HepG2 (cell line): ENCODE results near the gene MYO18B. TPM values are rescaled to one million over a fixed set of nuclear protein-coding genes. Genes with fewer than 3 reads are reported as not detected.

ENCODE experiments used
- ATAC-seq: fragments of 200-7000 bp; cut with Tn5 transposase; 3 replicates; pipeline ENCODE4 v1.9.1; 2020; ENCODE audit warnings: mild to moderate bottlenecking, moderate library complexity
- BruUV-seq: library from RNA; stranded (reverse); fragments of 400-500 nt; replicated peaks from 2 replicates; lab custom pipeline; 2021; lab: Mats Ljungman, UMichigan
- CTCF ChIA-PET: fragments of 300-600 bp; formaldehyde crosslinking; extraction: SDS; loops from one replicate; lab custom pipeline; 2021; ENCODE audit warnings: low total read pairs, inconsistent platforms, low intra/inter-chr PET ratio; lab: Yijun Ruan, JAX
- POLR2A ChIA-PET: fragments of 350-600 bp; sonication (Branson Sonifier 250); formaldehyde crosslinking; loops from one replicate; lab custom pipeline; 2020; ENCODE audit warnings: antibody characterized with exemption, inconsistent platforms; lab: Yijun Ruan, JAX
- DNase-seq: peaks from one replicate; pipeline ENCODE4 v3.0.0-alpha.2; 2015; ENCODE audit warnings: low spot score
- FAIRE-seq: peaks from 3 replicates; lab custom pipeline; 2011; peaks lifted over from hg19 to GRCh38; lab: Jason Lieb, UNC
- H2AFZ ChIP-seq: one replicate; pipeline ENCODE4 v1.6.1; 2011; ENCODE audit warnings: low read length, inconsistent platforms
- H3K27ac ChIP-seq: fragments of 300-600 bp; 3 replicates; pipeline ENCODE4 v1.8.0; 2011; ENCODE audit warnings: mixed run types, mild to moderate bottlenecking, mixed read lengths, low read length, inconsistent platforms; ENCODE audit not compliant: insufficient read depth; ENCODE audit errors: extremely low read length
- H3K27me3 ChIP-seq, 2 experiments: fragments of 200-600 bp in 1 of 2; 2 replicates in 1 of 2; 3 replicates in 1 of 2; pipeline versions ENCODE4 v1.6.0 to v1.8.0; 2011; ENCODE audit warnings: low read length in 2 of 2, mild to moderate bottlenecking in 2 of 2, moderate library complexity in 2 of 2, inconsistent platforms in 1 of 2; ENCODE audit not compliant: insufficient read depth in 2 of 2, control insufficient read depth in 1 of 2
- H3K36me3 ChIP-seq, 2 experiments: fragments of 200-600 bp in 1 of 2; replicated peaks in 1 of 2; 2 replicates in 1 of 2; 3 replicates in 1 of 2; pipeline versions ENCODE4 v1.5.1 to v1.8.0; 2011; ENCODE audit warnings: low read length in 2 of 2, inconsistent platforms in 1 of 2; ENCODE audit not compliant: insufficient read depth in 2 of 2, control insufficient read depth in 1 of 2
- H3K4me1 ChIP-seq: 2 replicates; pipeline ENCODE4 v1.5.1; 2012; ENCODE audit warnings: low read length, inconsistent platforms; ENCODE audit not compliant: insufficient read depth
- H3K4me2 ChIP-seq: 2 replicates; pipeline ENCODE4 v1.6.0; 2011; ENCODE audit warnings: low read depth, low read length, inconsistent platforms
- H3K4me3 ChIP-seq, 3 experiments: fragments of 200-600 bp in 1 of 3; sonication (generic), shearing (Covaris generic) in 1 of 3; replicated peaks in 1 of 3; 2 replicates each; pipeline ENCODE4 v1.5.1; 2011 to 2016; ENCODE audit warnings: low read length in 3 of 3, inconsistent platforms in 2 of 3, low read depth in 2 of 3, mild to moderate bottlenecking in 2 of 3, control low read depth in 1 of 3, mixed read lengths in 1 of 3; ENCODE audit not compliant: insufficient read depth in 1 of 3
- H3K79me2 ChIP-seq: one replicate; pipeline ENCODE4 v1.6.1; 2011; ENCODE audit warnings: low read length, inconsistent platforms; ENCODE audit not compliant: insufficient read depth
- H3K9ac ChIP-seq: 2 replicates; pipeline ENCODE4 v1.6.0; 2011; ENCODE audit warnings: mild to moderate bottlenecking, low read depth, low read length, inconsistent platforms; ENCODE audit not compliant: insufficient read depth
- H3K9me3 ChIP-seq: 2 replicates; pipeline ENCODE4 v1.5.1; 2012; ENCODE audit warnings: mild to moderate bottlenecking, low read length
- H4K20me1 ChIP-seq: 2 replicates; pipeline ENCODE4 v1.6.0; 2011; ENCODE audit warnings: inconsistent platforms, mild to moderate bottlenecking, low read length, moderate library complexity; ENCODE audit not compliant: insufficient read depth
- EHMT2 ChIP-seq: fragments of 200-600 bp; sonication (generic); IDR thresholded peaks from 2 replicates; pipeline ENCODE4 v1.7.0; 2017; ENCODE audit warnings: antibody characterized with exemption, low read depth, low read length, borderline replicate concordance
- GATAD1 ChIP-seq: IDR thresholded peaks from 2 replicates; pipeline ENCODE4 v1.6.1; 2016; ENCODE audit warnings: missing genetic modification reagents, missing compliant biosample characterization
- HOXA5 ChIP-seq: sonication (generic); formaldehyde crosslinking; IDR thresholded peaks from 2 replicates; pipeline ENCODE4 v1.4.0; 2020; ENCODE audit warnings: missing genetic modification reagents
- HOXD1 ChIP-seq: sonication (generic); formaldehyde crosslinking; IDR thresholded peaks from 2 replicates; pipeline ENCODE4 v1.5.0; 2020; ENCODE audit warnings: missing genetic modification reagents
- KDM1A ChIP-seq: IDR thresholded peaks from 2 replicates; pipeline ENCODE4 v1.6.1; 2016; ENCODE audit warnings: missing compliant biosample characterization
- KLF12 ChIP-seq: sonication (generic); formaldehyde crosslinking; IDR thresholded peaks from 2 replicates; pipeline ENCODE4 v1.4.0; 2020; ENCODE audit warnings: missing genetic modification reagents, borderline replicate concordance
- RNF2 ChIP-seq: fragments of 450-650 bp; conservative IDR thresholded peaks from 2 replicates; pipeline ENCODE4 v1.6.1; 2016; ENCODE audit warnings: low read depth
- SIX4 ChIP-seq: sonication (generic); formaldehyde crosslinking; IDR thresholded peaks from 2 replicates; pipeline ENCODE4 v1.4.0; 2020; ENCODE audit warnings: missing genetic modification reagents
- TGIF2 ChIP-seq: IDR thresholded peaks from 2 replicates; pipeline ENCODE4 v1.6.1; 2016; ENCODE audit warnings: control low read depth, missing compliant biosample characterization
- YY1 ChIP-seq: IDR thresholded peaks from 2 replicates; pipeline ENCODE4 v1.6.1; 2011; ENCODE audit warnings: low read length, low read depth, moderate library complexity, mild to moderate bottlenecking; ENCODE audit not compliant: insufficient read depth, insufficient replicate concordance
- ZNF367 ChIP-seq: sonication (generic); formaldehyde crosslinking; IDR thresholded peaks from 2 replicates; pipeline ENCODE4 v1.4.0; 2020; ENCODE audit warnings: missing genetic modification reagents, borderline replicate concordance
- ZNF709 ChIP-seq: sonication (generic); formaldehyde crosslinking; IDR thresholded peaks from 2 replicates; pipeline ENCODE4 v1.5.0; 2020; ENCODE audit warnings: mild to moderate bottlenecking, missing genetic modification reagents
- WGBS: methylation state at CpG from one replicate; pipeline ENCODE4 v1.1.6; 2017; ENCODE audit warnings: low lambda C conversion rate; 5-methylcytosine and 5-hydroxymethylcytosine counted together
- in situ Hi-C: cut with HindIII; loops from 2 replicates; pipeline ENCODE4 v1.10.0; 2017; ENCODE audit warnings: low pct_unique_long_range_greater_than_20kb; ENCODE audit not compliant: extremely low pct_ligation_motif_present
- intact Hi-C: fragments of 100-400 bp; cut with micrococcal nuclease; formaldehyde crosslinking; loops from one replicate; pipeline ENCODE4 v1.10.0; 2022; ENCODE audit not compliant: unreplicated experiment
- polyA plus RNA-seq, 8 experiments: library from polyadenylated mRNA; depleted of rRNA in 3 of 8; stranded (reverse) in 7 of 8; unstranded in 1 of 8; fragments of >200 nt; fragmentation: Illumina TruSeq in 4 of 8; extraction: Trizol in 4 of 8; gene quantifications; 2 replicates each; pipeline versions ENCODE4 v1.2.1 to v1.2.3, GENCODE V29; 2011 to 2016; ENCODE audit warnings: low read depth in 4 of 8, missing spikeins in 1 of 8, mixed read lengths in 1 of 8; ENCODE audit not compliant: insufficient read depth in 1 of 8
- total RNA-seq, 5 experiments: library from RNA; depleted of rRNA; stranded (reverse); fragments of >200 nt; fragmentation: Illumina TruSeq; extraction: Trizol; gene quantifications; 2 replicates each; pipeline ENCODE4 v1.2.3, GENCODE V29; 2016; ENCODE audit warnings: low read depth in 1 of 5
- TF ChIP-seq, protein P1 (sequence below): sonication (generic); formaldehyde crosslinking; IDR thresholded peaks from 2 replicates; pipeline ENCODE4 v1.4.0; 2020; ENCODE audit warnings: missing genetic modification reagents
- TF ChIP-seq, protein P2 (sequence below): sonication (generic); formaldehyde crosslinking; conservative IDR thresholded peaks from 2 replicates; pipeline ENCODE4 v1.8.0; 2022; ENCODE audit warnings: mild to moderate bottlenecking, moderate library complexity, missing genetic modification reagents

The MYO18B gene
- total and polyA plus RNA-seq, 2 of the 13 experiments (the other 11 are each of a cell fraction or from before 2014, with no cell fraction given), result 0.01 TPM; not detected in 1

DNA sequence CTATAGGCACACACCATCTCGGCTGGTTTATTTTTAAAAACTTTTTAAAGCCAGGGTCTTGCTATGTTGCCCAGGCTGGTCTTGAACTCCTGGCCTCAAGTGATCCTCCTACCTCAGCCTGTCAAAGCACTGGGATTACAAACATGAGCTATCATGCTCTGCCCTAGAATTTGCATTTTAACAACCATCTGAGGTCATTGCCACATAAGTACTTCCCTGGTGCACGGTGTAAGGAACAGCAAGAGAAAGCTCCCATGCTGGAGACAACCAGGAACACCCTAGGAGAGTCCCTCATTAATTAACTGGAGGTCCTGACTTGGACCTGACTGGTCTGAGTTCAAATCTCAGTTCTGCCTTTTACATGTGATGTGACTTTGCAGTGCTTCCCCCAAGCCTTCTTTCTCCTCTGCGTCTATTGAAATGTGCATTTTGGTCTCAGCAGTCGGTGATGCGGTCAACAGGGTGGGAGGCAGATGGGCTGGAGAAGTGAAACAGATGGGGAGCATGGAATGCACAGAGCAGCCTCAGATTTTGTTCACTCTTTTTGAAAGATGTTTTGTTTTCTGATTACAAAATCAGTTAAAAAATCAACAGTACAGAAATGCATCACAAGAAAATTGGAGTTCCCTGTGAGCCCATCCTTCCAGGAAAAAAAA, 146.5 kb downstream of the MYO18B start:
- ATAC-seq, result no peak
- no peaks in the 10 kb centered on the region for H3K9me3 ChIP-seq
- ChIA-PET CTCF (no interaction called here), POLR2A (no interaction called here)
- H2AFZ ChIP-seq, result no peak overlapping the region
- H4K20me1 ChIP-seq, result no peaks in the 10 kb centered on the region
- no peak for DNase-seq
- H3K4me2 ChIP-seq, result no peak overlapping the region
- no peak for FAIRE-seq
- H3K4me3 ChIP-seq, result no peak overlapping the region
- TF ChIP-seq RNF2, result no peak
- no peak for TF ChIP-seq KDM1A (CRISPR knock-in tag)
- no peak for TF ChIP-seq HOXA5 (CRISPR knock-in tag)
- TF ChIP-seq ZNF709, result no peak
- no peak for TF ChIP-seq GATAD1 (CRISPR knock-in tag)
- TF ChIP-seq TGIF2 (CRISPR knock-in tag), result no peak
- TF ChIP-seq, protein P1, sequence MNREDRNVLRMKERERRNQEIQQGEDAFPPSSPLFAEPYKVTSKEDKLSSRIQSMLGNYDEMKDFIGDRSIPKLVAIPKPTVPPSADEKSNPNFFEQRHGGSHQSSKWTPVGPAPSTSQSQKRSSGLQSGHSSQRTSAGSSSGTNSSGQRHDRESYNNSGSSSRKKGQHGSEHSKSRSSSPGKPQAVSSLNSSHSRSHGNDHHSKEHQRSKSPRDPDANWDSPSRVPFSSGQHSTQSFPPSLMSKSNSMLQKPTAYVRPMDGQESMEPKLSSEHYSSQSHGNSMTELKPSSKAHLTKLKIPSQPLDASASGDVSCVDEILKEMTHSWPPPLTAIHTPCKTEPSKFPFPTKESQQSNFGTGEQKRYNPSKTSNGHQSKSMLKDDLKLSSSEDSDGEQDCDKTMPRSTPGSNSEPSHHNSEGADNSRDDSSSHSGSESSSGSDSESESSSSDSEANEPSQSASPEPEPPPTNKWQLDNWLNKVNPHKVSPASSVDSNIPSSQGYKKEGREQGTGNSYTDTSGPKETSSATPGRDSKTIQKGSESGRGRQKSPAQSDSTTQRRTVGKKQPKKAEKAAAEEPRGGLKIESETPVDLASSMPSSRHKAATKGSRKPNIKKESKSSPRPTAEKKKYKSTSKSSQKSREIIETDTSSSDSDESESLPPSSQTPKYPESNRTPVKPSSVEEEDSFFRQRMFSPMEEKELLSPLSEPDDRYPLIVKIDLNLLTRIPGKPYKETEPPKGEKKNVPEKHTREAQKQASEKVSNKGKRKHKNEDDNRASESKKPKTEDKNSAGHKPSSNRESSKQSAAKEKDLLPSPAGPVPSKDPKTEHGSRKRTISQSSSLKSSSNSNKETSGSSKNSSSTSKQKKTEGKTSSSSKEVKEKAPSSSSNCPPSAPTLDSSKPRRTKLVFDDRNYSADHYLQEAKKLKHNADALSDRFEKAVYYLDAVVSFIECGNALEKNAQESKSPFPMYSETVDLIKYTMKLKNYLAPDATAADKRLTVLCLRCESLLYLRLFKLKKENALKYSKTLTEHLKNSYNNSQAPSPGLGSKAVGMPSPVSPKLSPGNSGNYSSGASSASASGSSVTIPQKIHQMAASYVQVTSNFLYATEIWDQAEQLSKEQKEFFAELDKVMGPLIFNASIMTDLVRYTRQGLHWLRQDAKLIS (CRISPR knock-in tag), result no peak
- TF ChIP-seq YY1, result no peak
- no peak for TF ChIP-seq HOXD1 (CRISPR knock-in tag)
- no peak for TF ChIP-seq EHMT2
- TF ChIP-seq ZNF367, result no peak
- TF ChIP-seq SIX4 (CRISPR knock-in tag), result no peak
- TF ChIP-seq, protein P2, sequence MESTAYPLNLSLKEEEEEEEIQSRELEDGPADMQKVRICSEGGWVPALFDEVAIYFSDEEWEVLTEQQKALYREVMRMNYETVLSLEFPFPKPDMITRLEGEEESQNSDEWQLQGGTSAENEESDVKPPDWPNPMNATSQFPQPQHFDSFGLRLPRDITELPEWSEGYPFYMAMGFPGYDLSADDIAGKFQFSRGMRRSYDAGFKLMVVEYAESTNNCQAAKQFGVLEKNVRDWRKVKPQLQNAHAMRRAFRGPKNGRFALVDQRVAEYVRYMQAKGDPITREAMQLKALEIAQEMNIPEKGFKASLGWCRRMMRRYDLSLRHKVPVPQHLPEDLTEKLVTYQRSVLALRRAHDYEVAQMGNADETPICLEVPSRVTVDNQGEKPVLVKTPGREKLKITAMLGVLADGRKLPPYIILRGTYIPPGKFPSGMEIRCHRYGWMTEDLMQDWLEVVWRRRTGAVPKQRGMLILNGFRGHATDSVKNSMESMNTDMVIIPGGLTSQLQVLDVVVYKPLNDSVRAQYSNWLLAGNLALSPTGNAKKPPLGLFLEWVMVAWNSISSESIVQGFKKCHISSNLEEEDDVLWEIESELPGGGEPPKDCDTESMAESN (CRISPR knock-in tag), result no peak
- TF ChIP-seq KLF12 (CRISPR knock-in tag), result no peak
- no peaks in the 10 kb centered on the region for H3K4me1 ChIP-seq
- H3K36me3 ChIP-seq, result no peaks in the 10 kb centered on the region
- no peaks in the 10 kb centered on the region for H3K79me2 ChIP-seq
- peaks cover 1 to 11% of the 10 kb centered on the region in 2 experiments; a peak in 2 of 5 replicates for H3K27me3 ChIP-seq
- 21% methylated on average over 5 of the region's 5 CpGs for WGBS
- H3K27ac ChIP-seq, result no peak overlapping the region
- in situ Hi-C loops, result no loop called here
- no TSS peak for BruUV-seq
- intact Hi-C loops, result loop anchor here (10.0 kb wide), 1 partner anchor 246 kb away; no protein-coding TSS in a partner anchor
- no peak overlapping the region for H3K9ac ChIP-seq
